BLaER1 (cell line): Measurements from ENCODE around the gene C1R.
"Not testable (repeated sequence)": the region's sequence is repeated elsewhere in the genome, so short reads cannot be mapped to it uniquely, and the experiment has no call there.

Source experiments
- H3K27ac ChIP-seq: shearing (Covaris generic); formaldehyde crosslinking; 2 replicates; pipeline ENCODE4 v1.8.1; 2022
- H3K27me3 ChIP-seq: shearing (Covaris generic); formaldehyde crosslinking; 2 replicates; pipeline ENCODE4 v1.8.1; 2022
- H3K36me3 ChIP-seq: shearing (Covaris generic); formaldehyde crosslinking; 2 replicates; pipeline ENCODE4 v1.8.1; 2022
- H3K4me1 ChIP-seq: shearing (Covaris generic); formaldehyde crosslinking; 2 replicates; pipeline ENCODE4 v1.8.1; 2022
- H3K4me2 ChIP-seq: shearing (Covaris generic); formaldehyde crosslinking; 2 replicates; pipeline ENCODE4 v1.8.1; 2022
- H3K4me3 ChIP-seq: shearing (Covaris generic); formaldehyde crosslinking; 2 replicates; pipeline ENCODE4 v1.8.1; 2022
- H3K9ac ChIP-seq: shearing (Covaris generic); formaldehyde crosslinking; 2 replicates; pipeline ENCODE4 v1.8.1; 2022
- H3K9me3 ChIP-seq: shearing (Covaris generic); formaldehyde crosslinking; 2 replicates; pipeline ENCODE4 v1.8.1; 2022
- H4K20me1 ChIP-seq: shearing (Covaris generic); formaldehyde crosslinking; 2 replicates; pipeline ENCODE4 v1.8.1; 2022
- Cebpa-rat ChIP-seq: shearing (Covaris generic); IDR thresholded peaks from 2 replicates; pipeline ENCODE4 v1.8.1; 2022

C1R gene

DNA sequence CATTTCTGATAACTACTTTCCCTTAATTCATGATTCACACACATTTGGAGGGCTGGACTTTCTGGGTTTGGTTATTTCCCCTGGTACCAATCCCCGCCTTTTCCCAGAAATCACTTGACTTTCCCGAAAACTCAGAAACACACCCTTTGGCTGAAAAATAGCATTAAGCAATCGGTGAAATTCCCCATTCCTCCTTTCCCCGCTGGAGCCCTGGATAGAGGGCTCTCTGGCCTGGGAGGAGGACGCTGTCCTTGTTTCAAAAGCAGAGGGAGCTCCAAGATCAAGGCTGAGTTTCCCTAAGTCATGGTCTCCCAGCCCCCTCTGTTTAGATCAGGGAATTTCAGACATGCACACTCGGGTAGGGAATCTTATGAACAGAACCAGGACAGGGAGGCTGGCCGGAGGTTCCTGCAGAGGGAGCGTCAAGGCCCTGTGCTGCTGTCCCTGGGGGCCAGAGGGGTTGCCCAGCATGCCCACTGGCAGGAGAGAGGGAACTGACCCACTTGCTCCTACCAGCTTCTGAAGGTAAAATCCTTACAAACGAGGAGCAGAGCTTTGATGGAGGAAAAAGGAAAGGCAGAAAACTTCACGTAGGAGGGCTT, 31.8 kb downstream of the C1R start, which contains the start of gene C1S:
Gene C1S, plus strand, starts transcription at position 366 of the 602 bp plus-strand sequence. CDS start 1,195 bp downstream, outside the sequence.
- no peak within 1 kb of the TSS for H3K9ac ChIP-seq
- no peaks in the 10 kb centered on the region for H4K20me1 ChIP-seq
- H3K4me1 ChIP-seq = peaks cover 10% of the 10 kb centered on the region
- no peak within 1 kb of the TSS for H3K4me2 ChIP-seq
- H3K27ac ChIP-seq = no peak within 1 kb of the TSS
- no peak for TF ChIP-seq Cebpa-rat
- H3K36me3 ChIP-seq = no peaks in the 10 kb centered on the region
- H3K27me3 ChIP-seq = no peaks in the 10 kb centered on the region
- no peak within 1 kb of the TSS for H3K4me3 ChIP-seq
- no peaks in the 10 kb centered on the region for H3K9me3 ChIP-seq

- Histone ChIP-seq H3K4me3 (no peak overlapping the region), H3K27me3 (no peaks in the 10 kb centered on the region), H3K4me1 (peaks cover 7% of the 10 kb centered on the region), H3K9ac (no peak overlapping the region), H3K27ac (no peak overlapping the region), H4K20me1 (no peaks in the 10 kb centered on the region), H3K4me2 (no peak overlapping the region), H3K36me3 (no peaks in the 10 kb centered on the region), H3K9me3 (no peaks in the 10 kb centered on the region)
- no peak for TF ChIP-seq Cebpa-rat
Observed at GRCh38 chr12:7059780-7060179, 32.5 kb downstream of the C1R start.

GRCh38 chr12:7058850-7059395, 33.3 kb downstream of the C1R start:
- no peak overlapping the region for H3K4me3 ChIP-seq
- TF ChIP-seq Cebpa-rat = no peak
- no peaks in the 10 kb centered on the region for H3K9me3 ChIP-seq
- H3K36me3 ChIP-seq = no peaks in the 10 kb centered on the region
- H3K9ac ChIP-seq = no peak overlapping the region
- H3K27ac ChIP-seq = no peak overlapping the region
- H3K4me2 ChIP-seq = no peak overlapping the region
- H4K20me1 ChIP-seq = no peaks in the 10 kb centered on the region
- H3K27me3 ChIP-seq = no peaks in the 10 kb centered on the region
- no peaks in the 10 kb centered on the region for H3K4me1 ChIP-seq

- no peaks in the 10 kb centered on the region for H4K20me1 ChIP-seq
- H3K9ac ChIP-seq = no peak overlapping the region
- no peaks in the 10 kb centered on the region for H3K9me3 ChIP-seq
- no peaks in the 10 kb centered on the region for H3K4me1 ChIP-seq
- no peak overlapping the region for H3K4me3 ChIP-seq
- no peak overlapping the region for H3K27ac ChIP-seq
- no peaks in the 10 kb centered on the region for H3K36me3 ChIP-seq
- H3K27me3 ChIP-seq = no peaks in the 10 kb centered on the region
- TF ChIP-seq Cebpa-rat = no peak
- H3K4me2 ChIP-seq = no peak overlapping the region
Observed at GRCh38 chr12:7058163-7058845, 33.9 kb downstream of the C1R start.

- H3K4me3 ChIP-seq = not testable (repeated sequence)
Observed at GRCh38 chr12:7055736-7056135, 36.5 kb downstream of the C1R start.

GRCh38 chr12:7054925-7055324, 37.3 kb downstream of the C1R start:
- Histone ChIP-seq H3K27me3 (no peaks in the 10 kb centered on the region), H4K20me1 (no peaks in the 10 kb centered on the region), H3K27ac (no peak overlapping the region), H3K9me3 (no peaks in the 10 kb centered on the region), H3K36me3 (no peaks in the 10 kb centered on the region), H3K4me1 (no peaks in the 10 kb centered on the region), H3K9ac (no peak overlapping the region), H3K4me2 (no peak overlapping the region), H3K4me3 (no peak overlapping the region)
- no peak for TF ChIP-seq Cebpa-rat

More at GRCh38 chr12:7055736-7056135, 36.5 kb downstream of the C1R start:
- not testable (repeated sequence) for H3K27me3 ChIP-seq, H3K36me3 ChIP-seq, H3K4me2 ChIP-seq, H4K20me1 ChIP-seq, H3K27ac ChIP-seq, H3K9me3 ChIP-seq, H3K9ac ChIP-seq, H3K4me1 ChIP-seq

- not testable (repeated sequence) for H3K36me3 ChIP-seq, H3K4me3 ChIP-seq, H3K27ac ChIP-seq, H3K4me2 ChIP-seq, H4K20me1 ChIP-seq, H3K9ac ChIP-seq, H3K9me3 ChIP-seq, H3K27me3 ChIP-seq
- H3K4me1 ChIP-seq = peaks cover 30% of the 10 kb centered on the region
Observed at GRCh38 chr12:7049973-7050372, 42.3 kb downstream of the C1R start.

DNA sequence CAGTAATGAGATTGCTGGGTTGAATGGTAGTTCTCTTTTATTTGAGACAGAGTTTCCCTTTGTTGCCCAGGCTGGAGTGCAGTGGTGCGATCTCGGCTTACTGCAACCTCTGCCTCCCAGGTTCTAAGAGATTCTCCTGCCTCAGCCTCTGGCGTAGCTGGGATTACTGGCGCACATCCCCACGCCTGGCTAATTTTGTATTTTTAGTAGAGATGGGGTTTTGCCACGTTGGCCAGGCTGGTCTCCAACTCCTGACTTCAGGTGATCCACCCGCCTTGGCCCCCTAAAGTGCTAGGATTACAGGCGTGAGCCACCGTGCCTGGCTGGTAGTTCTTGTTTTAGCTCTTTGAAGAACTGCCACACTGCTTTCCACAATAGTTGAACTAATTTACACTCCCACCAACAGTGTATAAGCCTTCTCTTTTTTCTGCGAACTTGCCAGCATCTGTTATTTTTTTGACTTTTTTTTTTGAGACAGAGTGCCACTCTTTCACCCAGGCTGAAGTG, 42.7 kb downstream of the C1R start:
- H4K20me1 ChIP-seq, H3K27ac ChIP-seq, H3K9me3 ChIP-seq, H3K9ac ChIP-seq, H3K4me3 ChIP-seq, H3K36me3 ChIP-seq, H3K4me2 ChIP-seq, H3K27me3 ChIP-seq: not testable (repeated sequence)
- H3K4me1 ChIP-seq = peaks cover 30% of the 10 kb centered on the region

DNA sequence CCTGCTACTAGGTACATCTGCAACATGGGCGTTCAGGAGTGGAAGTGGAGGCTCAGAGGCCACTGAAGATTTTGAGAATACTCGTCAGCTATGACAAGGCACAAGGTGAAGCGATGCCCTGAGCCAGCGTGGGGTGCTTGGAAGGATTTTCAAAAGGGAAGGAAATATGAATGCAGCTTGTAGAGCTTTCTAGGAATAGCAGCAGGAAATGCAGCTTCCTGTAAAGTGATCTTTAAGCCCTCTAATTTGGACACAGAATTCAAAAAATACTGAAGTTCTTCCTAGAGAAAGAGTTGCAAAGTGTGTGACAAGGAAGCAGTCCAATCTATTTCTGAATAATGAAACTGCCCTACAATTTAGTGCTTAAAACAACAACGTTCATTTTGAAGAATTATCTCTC, 44.9 kb downstream of the C1R start:
- Histone ChIP-seq H3K4me2 (peak overlapping the region; percentile 77), H3K9ac (peak overlapping the region; percentile 5; the same call in 1 of the 2 replicates), H3K9me3 (no peaks in the 10 kb centered on the region), H3K4me3 (no peak overlapping the region), H3K36me3 (no peaks in the 10 kb centered on the region), H3K27me3 (no peaks in the 10 kb centered on the region), H3K4me1 (peaks cover 30% of the 10 kb centered on the region), H4K20me1 (no peaks in the 10 kb centered on the region), H3K27ac (peak overlapping the region; percentile 5; the same call in 1 of the 2 replicates)
- no peak for TF ChIP-seq Cebpa-rat

- H3K4me3 ChIP-seq = no peak overlapping the region
- no peaks in the 10 kb centered on the region for H3K36me3 ChIP-seq
- no peaks in the 10 kb centered on the region for H3K27me3 ChIP-seq
- TF ChIP-seq Cebpa-rat = no peak
- H3K9ac ChIP-seq = no peak overlapping the region
- H3K9me3 ChIP-seq = no peaks in the 10 kb centered on the region
- no peaks in the 10 kb centered on the region for H4K20me1 ChIP-seq
- H3K4me1 ChIP-seq = peaks cover 30% of the 10 kb centered on the region
- peak overlapping the region; percentile 77 for H3K4me2 ChIP-seq
- H3K27ac ChIP-seq = peak overlapping the region; percentile 5; the same call in 1 of the 2 replicates
Observed at GRCh38 chr12:7046383-7047105, 45.7 kb downstream of the C1R start.
